Smooth muscle cell of the brain vasculature (primary cell): ENCODE results near the gene PTPRR.

Source experiments
- DNase-seq: peaks from one replicate; pipeline ENCODE4 v3.0.0-alpha.2; 2012; ENCODE audit warnings: low read depth, low spot score

Gene PTPRR

DNA sequence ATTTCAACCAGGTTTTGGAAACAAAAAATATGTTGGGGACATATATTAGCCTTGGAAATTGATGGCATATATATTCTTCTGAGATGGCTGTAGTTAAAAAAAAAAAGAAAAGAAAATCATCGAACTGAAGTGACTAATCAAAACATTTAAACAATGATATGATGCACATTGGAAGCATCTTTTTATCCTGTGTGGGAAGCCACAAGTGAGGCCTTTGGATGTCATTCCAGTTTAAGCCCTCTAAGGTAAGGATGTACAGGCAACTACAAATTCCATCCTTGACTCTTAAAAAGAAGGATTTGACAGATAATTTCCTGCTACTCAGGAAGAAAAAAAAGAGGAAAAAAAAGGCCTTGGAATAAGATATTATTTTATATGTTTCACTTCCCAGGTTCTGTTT is 273.7 kb downstream of the PTPRR start:
- DNase-seq: no peak

GRCh38 chr12:70645494-70646317 is 274.8 kb downstream of the PTPRR start:
- peak; percentile 52 for DNase-seq

GRCh38 chr12:70644861-70645260 is 275.7 kb downstream of the PTPRR start:
- no peak for DNase-seq

DNA sequence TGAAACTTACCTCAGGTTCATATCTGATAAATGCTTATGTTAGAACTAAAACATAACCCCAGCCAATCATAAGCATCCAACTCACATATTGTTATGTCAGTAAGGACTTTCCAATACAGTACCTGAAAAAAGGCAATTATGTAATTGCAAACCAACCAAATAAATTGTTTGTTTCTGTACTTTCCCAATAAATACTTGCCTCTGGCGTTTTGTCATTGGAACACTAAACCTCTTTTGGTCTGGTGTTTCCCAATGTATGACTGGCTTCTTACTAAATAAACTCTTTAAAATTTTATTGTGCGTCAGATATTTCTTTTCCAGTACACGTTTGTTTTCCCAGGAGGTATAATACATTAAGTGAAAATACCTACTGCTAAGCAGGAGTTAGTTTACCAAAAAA is 276.6 kb downstream of the PTPRR start:
- DNase-seq: no peak

GRCh38 chr12:70641691-70642090 is 278.8 kb downstream of the PTPRR start:
- DNase-seq: no peak

DNA sequence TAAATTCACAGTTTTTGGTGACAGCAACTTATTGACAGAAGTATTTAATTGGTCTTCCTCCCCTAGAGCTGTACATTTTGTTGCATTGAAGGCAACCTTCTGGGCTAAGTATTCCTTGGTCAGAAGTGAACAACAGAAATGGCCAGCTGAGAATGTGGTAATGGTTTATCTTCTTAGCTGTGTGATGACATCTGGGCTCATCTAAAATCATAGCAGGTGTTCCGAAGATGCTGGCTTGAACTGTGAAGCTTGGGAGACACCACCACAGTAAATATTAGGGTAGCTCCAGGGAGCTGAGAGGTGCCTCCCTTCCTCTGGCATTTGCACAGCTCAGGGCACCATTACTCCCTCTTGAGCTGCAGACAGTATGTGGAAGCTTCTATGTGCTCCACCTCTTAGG is 279.6 kb downstream of the PTPRR start:
- DNase-seq: no peak

DNA sequence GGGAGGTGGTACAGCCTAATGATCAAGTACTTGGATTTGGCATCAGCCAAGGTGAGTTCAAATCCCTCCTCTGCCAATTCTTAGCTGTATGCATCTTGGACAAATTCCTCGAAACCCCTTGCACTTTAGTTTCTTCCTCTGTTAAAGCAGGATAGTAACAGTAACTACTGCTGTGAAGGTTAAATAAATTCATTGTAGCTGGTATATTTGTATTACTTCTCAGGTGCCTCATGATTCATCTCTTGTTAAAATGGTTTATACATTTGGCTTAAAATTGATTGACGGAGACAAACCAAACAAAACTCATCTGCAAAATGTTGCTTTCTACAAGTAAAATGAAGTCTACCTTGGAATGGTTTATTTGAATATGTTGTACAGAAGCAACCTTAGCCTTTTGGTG is 281.0 kb downstream of the PTPRR start:
- DNase-seq: no peak

- DNase-seq: no peak
These were observed 281.7 kb downstream of the PTPRR start for GRCh38 chr12:70638639-70639360.

- DNase-seq: no peak
These were observed 283.0 kb downstream of the PTPRR start, which contains the start of gene PTPRB for GRCh38 chr12:70637303-70638085. TSS of gene PTPRB (minus strand) at chr12:70637429. CDS start at chr12:70637395, 34 bp downstream.

- DNase-seq: no peak
These were observed 284.8 kb downstream of the PTPRR start for GRCh38 chr12:70635755-70636154.

- no peak for DNase-seq
These were observed 291.6 kb downstream of the PTPRR start for GRCh38 chr12:70628701-70629480.

DNA sequence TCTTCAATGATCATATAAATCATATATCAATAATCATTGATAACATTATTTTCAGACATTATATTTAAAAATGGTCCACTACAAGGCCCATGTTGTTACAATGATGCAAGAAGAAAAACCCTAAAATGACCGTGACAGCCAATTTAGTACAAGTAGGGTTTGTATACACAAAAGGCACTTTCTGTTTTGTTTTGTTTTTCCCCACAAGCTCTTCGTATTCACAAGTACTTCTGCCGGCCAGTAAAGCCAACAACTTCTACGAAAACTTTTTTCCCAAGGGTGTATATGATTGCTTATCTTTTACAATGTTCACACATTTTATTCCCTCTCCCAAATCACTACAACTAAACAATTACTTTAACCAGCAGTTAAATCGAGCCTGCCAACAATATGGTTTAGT is 292.9 kb downstream of the PTPRR start:
- no peak for DNase-seq

GRCh38 chr12:70626180-70626579 is 294.4 kb downstream of the PTPRR start:
- no peak for DNase-seq

DNA sequence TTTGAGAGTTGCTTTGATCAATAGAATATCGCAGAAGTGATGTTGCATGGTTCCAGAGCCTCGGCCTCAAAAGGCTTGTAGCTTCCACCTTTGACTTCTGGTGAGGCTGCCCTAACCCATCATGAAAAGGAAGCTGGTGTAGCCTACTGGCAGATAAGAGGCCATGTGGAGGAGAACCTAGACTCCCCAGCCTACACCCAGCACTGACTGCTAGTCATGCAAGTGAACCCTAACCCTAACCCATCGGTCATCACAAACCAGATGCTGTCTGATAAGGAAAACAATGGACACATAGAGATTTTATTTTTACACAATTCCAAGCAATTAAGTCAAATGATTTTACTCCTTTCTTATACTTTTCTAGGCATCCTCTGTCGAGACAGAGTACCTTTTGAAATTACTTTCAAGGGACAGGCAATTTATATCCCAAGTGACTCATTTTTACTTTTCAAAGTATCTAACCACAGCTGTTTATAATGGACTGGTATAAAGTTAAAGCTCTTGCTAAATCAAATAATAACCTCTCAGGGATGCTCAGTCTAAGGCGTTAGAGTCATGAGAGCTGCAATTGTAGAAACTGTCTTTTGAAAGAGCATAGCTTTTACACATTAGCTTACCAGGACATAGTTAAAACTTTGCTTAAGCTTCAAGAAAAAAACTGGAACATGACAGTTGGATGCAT is 300.9 kb downstream of the PTPRR start:
- no peak for DNase-seq

- DNase-seq: no peak
These were observed 302.2 kb downstream of the PTPRR start for GRCh38 chr12:70618371-70618770.

- DNase-seq: no peak
These were observed 303.1 kb downstream of the PTPRR start for GRCh38 chr12:70617450-70617849.

DNA sequence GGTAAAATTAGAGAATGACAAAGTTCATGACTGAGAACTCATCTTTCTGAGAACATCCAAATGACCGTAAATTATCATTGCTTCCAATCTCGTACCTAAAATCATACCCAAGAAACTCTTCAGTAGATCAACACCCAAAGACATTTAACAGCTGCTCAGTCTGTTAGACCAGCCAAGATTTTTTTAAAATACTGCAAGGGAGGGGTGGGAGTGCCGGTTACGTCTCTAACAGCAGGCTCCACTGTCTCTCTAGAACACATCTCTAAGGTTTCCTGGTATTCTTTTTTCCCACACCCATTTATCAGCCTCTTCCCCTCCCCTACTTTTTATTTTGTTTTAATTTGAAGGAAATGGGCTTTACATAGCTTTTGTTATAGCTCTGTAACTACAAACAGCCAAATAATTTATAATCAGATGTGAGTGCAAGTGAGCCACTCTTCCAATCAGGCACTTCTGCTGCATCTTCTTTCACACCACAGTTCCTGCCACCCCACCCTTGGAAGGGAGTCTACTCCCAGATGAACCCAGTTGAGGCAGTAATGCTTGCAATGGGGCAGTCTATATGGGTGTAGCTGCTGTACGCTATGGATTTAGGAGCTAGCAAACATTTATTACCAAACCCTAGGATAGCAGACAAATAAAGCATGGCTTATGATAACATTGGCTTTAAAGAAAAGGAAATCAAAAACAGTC is 305.2 kb downstream of the PTPRR start:
- no peak for DNase-seq

- no peak for DNase-seq
These were observed 310.6 kb downstream of the PTPRR start for GRCh38 chr12:70609739-70610491.

DNA sequence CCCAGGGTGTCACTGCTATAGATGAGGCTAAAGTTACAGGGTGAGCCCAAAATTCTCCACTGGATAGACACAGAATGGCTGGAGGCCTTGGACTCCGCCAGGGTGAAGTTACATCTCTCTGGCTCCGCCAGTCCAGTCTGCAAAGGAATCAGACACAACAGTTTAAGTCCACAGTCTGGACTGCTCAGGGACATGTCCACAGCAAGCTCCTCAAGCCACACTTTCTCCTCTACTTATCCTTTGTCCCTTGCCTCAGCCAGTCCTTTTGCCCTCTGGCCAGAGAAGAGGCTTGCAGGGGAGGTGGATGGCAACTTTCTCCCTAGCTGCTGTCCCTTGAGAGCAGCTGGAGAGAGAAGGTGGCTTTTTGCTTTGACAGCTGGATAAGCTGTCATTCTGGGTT is 311.3 kb downstream of the PTPRR start:
- DNase-seq: no peak
